Breast epithelium (tissue), 3 donors: Measurements from ENCODE around the gene KIR3DL3.

Source experiments
- POLR2A ChIP-seq: fragments of 450-650 bp; IDR thresholded peaks from one replicate; pipeline ENCODE4 v1.6.1; 2016; ENCODE audit warnings: antibody characterized with exemption, mild to moderate bottlenecking, moderate library complexity
- TF ChIP-seq, protein P1 (sequence below), 3 donors: fragments of 450-650 bp; IDR thresholded peaks; one replicate each; pipeline ENCODE4 v1.5.1; 2016 to 2017; ENCODE audit warnings: antibody characterized with exemption in 3 of 3, mild to moderate bottlenecking in 3 of 3, moderate library complexity in 3 of 3

GRCh38 chr19:54728167-54728566, 3.9 kb downstream of the KIR3DL3 start:
- TF ChIP-seq, protein P1, sequence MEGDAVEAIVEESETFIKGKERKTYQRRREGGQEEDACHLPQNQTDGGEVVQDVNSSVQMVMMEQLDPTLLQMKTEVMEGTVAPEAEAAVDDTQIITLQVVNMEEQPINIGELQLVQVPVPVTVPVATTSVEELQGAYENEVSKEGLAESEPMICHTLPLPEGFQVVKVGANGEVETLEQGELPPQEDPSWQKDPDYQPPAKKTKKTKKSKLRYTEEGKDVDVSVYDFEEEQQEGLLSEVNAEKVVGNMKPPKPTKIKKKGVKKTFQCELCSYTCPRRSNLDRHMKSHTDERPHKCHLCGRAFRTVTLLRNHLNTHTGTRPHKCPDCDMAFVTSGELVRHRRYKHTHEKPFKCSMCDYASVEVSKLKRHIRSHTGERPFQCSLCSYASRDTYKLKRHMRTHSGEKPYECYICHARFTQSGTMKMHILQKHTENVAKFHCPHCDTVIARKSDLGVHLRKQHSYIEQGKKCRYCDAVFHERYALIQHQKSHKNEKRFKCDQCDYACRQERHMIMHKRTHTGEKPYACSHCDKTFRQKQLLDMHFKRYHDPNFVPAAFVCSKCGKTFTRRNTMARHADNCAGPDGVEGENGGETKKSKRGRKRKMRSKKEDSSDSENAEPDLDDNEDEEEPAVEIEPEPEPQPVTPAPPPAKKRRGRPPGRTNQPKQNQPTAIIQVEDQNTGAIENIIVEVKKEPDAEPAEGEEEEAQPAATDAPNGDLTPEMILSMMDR (IDR thresholded peaks at IDR 0.05) = no peak
- no peak for TF ChIP-seq POLR2A
